ENCODE data around the gene GOLGA6L7. TPM values are rescaled to one million over a fixed set of nuclear protein-coding genes. Genes with fewer than 3 reads are reported as not detected.

The GOLGA6L7 gene
- total RNA-seq, 8 experiments from 2014 or later: 0.21 to 1.4 (median 0.46) TPM; not detected in 3

GRCh38 chr15:28889346-28889745, 40.9 kb upstream of the GOLGA6L7 start:
- no peak overlapping the region for H3K4me3 ChIP-seq
- in situ Hi-C loops (cut with MboI; ENCODE audit: low pct_unique_long_range_greater_than_20kb in 2 of 9, low sequenced_read_pairs in 9 of 9, unreplicated experiment in 9 of 9): loop anchor here in 4 of 9 experiments (25.0 kb wide), 1 partner anchor 198 kb away; no protein-coding TSS in a partner anchor
- H3K4me1 ChIP-seq (replicated peaks in 1 of 2): peaks cover 16 to 17% of the 10 kb centered on the region in 2 donors
- ATAC-seq (replicated peaks in 6 of 8): no peak
- WGBS, 10 experiments: 60 to 82% (median 80%) methylated on average over 1 to 2 of the region's 3 CpGs; no CpG with 5 or more reads in 7 of the 10 experiments
- no peak overlapping the region for H3K27ac ChIP-seq

GRCh38 chr15:28888900-28889299, 40.5 kb upstream of the GOLGA6L7 start:
- H3K4me3 ChIP-seq: no peak overlapping the region
- in situ Hi-C loops (cut with MboI; ENCODE audit: low pct_unique_long_range_greater_than_20kb in 2 of 9, low sequenced_read_pairs in 9 of 9, unreplicated experiment in 9 of 9): loop anchor here in 4 of 9 experiments (25.0 kb wide), 1 partner anchor 198 kb away; no protein-coding TSS in a partner anchor
- 87% methylated on average over 3 of the region's 10 CpGs; no CpG with 5 or more reads in 9 of the 10 experiments for WGBS, 10 experiments
- H3K4me1 ChIP-seq (replicated peaks in 1 of 2): peaks cover 16 to 17% of the 10 kb centered on the region in 2 donors
- no peak for ATAC-seq (replicated peaks in 6 of 8)
- H3K27ac ChIP-seq: no peak overlapping the region

- ATAC-seq (replicated peaks in 6 of 8): no peak
- H3K27ac ChIP-seq: no peak overlapping the region
- peaks cover 16 to 17% of the 10 kb centered on the region in 2 donors for H3K4me1 ChIP-seq (replicated peaks in 1 of 2)
- in situ Hi-C loops (cut with MboI; ENCODE audit: low pct_unique_long_range_greater_than_20kb in 2 of 9, low sequenced_read_pairs in 9 of 9, unreplicated experiment in 9 of 9): loop anchor here in 4 of 9 experiments (25.0 kb wide), 1 partner anchor 199 kb away; no protein-coding TSS in a partner anchor
- 83 to 100% (median 100%) methylated on average over 1 to 5 of the region's 18 CpGs; no CpG with 5 or more reads in 5 of the 10 experiments for WGBS, 10 experiments
- H3K4me3 ChIP-seq: no peak overlapping the region
These were observed 40.0 kb upstream of the GOLGA6L7 start for GRCh38 chr15:28888302-28888894.

DNA sequence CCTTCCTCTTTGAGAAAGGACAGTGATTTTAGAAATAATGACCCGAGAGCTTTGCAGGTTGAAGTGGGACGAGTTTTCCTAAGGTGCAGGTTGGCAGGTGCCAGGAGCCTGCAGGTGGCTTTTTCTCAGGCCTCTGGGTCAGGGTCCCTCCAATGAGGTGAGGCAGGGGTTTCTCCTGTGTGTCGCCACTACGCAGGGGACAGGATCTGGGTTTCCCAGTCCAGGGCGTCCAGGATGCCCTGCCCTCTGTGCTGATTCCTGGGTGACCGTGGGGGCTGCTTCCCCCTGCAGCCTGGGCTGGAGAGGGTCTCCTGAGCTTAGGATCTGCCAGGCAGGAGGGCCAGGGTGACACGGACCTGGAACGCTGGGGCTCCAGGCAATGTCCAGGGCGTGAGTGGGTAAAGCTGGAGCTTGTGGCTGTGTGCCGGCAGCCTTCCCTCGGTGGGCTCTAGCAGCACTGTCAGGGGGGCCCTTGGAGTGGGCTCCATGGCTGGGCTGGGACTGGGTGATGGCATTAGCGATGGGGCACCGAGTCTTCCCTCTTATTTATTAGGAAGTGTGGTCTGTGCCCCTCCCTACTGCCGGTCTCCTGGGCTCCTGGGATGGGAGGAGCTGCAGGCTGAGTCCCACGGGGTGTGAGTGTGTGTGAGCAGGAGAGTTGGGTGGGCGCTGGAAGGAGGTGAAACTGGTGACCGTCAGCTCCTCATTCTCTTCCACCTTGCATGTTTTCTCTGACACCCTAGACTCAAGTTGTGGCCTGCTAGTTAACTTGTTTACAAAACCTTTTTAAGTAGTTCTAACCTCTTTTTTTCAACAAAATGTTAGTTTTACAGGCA, 39.1 kb upstream of the GOLGA6L7 start:
- 32 to 86% (median 58%) methylated on average over 1 to 4 of the region's 17 CpGs; no CpG with 5 or more reads in 4 of the 10 experiments for WGBS, 10 experiments
- peak in 4 of 8 experiments; percentile 7 to 22 (median 11) for ATAC-seq (replicated peaks in 6 of 8)
- Histone ChIP-seq H3K27ac (no peak overlapping the region), H3K4me3 (peak overlapping the region; percentile 85 to 97 (median 91)), H3K4me1 (replicated peaks in 1 of 2) (peaks cover 16 to 17% of the 10 kb centered on the region in 2 donors)
- in situ Hi-C loops (cut with MboI; ENCODE audit: low pct_unique_long_range_greater_than_20kb in 2 of 9, low sequenced_read_pairs in 9 of 9, unreplicated experiment in 9 of 9): loop anchor here in 4 of 9 experiments (25.0 kb wide), 1 partner anchor 200 kb away; no protein-coding TSS in a partner anchor

GRCh38 chr15:28886431-28887338, 38.2 kb upstream of the GOLGA6L7 start:
- Histone ChIP-seq H3K4me3 (peak overlapping the region; percentile 85 to 97 (median 91)), H3K27ac (peak overlapping the region; percentile 81 to 83), H3K4me1 (replicated peaks in 1 of 2) (peaks cover 16 to 17% of the 10 kb centered on the region in 2 donors)
- WGBS, 10 experiments: 0 to 67% (median 33%) methylated on average over 1 to 7 of the region's 61 CpGs; no CpG with 5 or more reads in 4 of the 10 experiments
- in situ Hi-C loops (cut with MboI; ENCODE audit: low pct_unique_long_range_greater_than_20kb in 2 of 9, low sequenced_read_pairs in 9 of 9, unreplicated experiment in 9 of 9): loop anchor here in 4 of 9 experiments (25.0 kb wide), 1 partner anchor 201 kb away; no protein-coding TSS in a partner anchor
- peak in 7 of 8 experiments; percentile 11 to 54 (median 44) for ATAC-seq (replicated peaks in 6 of 8)

GRCh38 chr15:28885630-28886430, 37.4 kb upstream of the GOLGA6L7 start, which contains the start of gene APBA2:
Gene APBA2, plus strand, starts transcription at chr15:28885974. Its CDS starts 167,911 bp downstream, at chr15:29053885.
- Histone ChIP-seq H3K27ac (peak within 1 kb of the TSS; percentile 81 to 83), H3K4me3 (peak within 1 kb of the TSS; percentile 85 to 97 (median 91)), H3K4me1 (replicated peaks in 1 of 2) (peaks cover 16 to 17% of the 10 kb centered on the region in 2 donors)
- 0% methylated on average over 2 to 6 of the region's 109 CpGs; no CpG with 5 or more reads in 8 of the 10 experiments for WGBS, 10 experiments
- in situ Hi-C loops (cut with MboI; ENCODE audit: low pct_unique_long_range_greater_than_20kb in 2 of 9, low sequenced_read_pairs in 9 of 9, unreplicated experiment in 9 of 9): loop anchor here in 4 of 9 experiments (25.0 kb wide), 1 partner anchor 201 kb away; no protein-coding TSS in a partner anchor
- ATAC-seq (replicated peaks in 6 of 8): peak; percentile 77 to 88 (median 83)

- ATAC-seq (replicated peaks in 6 of 8): peak in 2 of 8 experiments; percentile 1 to 3
- H3K4me3 ChIP-seq: peak overlapping the region; percentile 85 to 97 (median 91)
- peak overlapping the region; percentile 13 to 83 for H3K27ac ChIP-seq
- peaks cover 16 to 17% of the 10 kb centered on the region in 2 donors for H3K4me1 ChIP-seq (replicated peaks in 1 of 2)
- 60% methylated on average over 3 of the region's 31 CpGs; no CpG with 5 or more reads in 9 of the 10 experiments for WGBS, 10 experiments
- in situ Hi-C loops (cut with MboI; ENCODE audit: low pct_unique_long_range_greater_than_20kb in 2 of 9, low sequenced_read_pairs in 9 of 9, unreplicated experiment in 9 of 9): loop anchor here in 4 of 9 experiments (25.0 kb wide), 1 partner anchor 202 kb away; no protein-coding TSS in a partner anchor
These were observed 36.7 kb upstream of the GOLGA6L7 start for GRCh38 chr15:28885128-28885629.

GRCh38 chr15:28884151-28884940, 35.9 kb upstream of the GOLGA6L7 start:
- ATAC-seq (replicated peaks in 6 of 8): no peak
- WGBS, 10 experiments: 67 to 100% (median 100%) methylated on average over 1 to 2 of the region's 11 CpGs; no CpG with 5 or more reads in 4 of the 10 experiments
- Histone ChIP-seq H3K4me3 (no peak overlapping the region), H3K27ac (no peak overlapping the region), H3K4me1 (replicated peaks in 1 of 2) (peaks cover 16 to 17% of the 10 kb centered on the region in 2 donors)
- in situ Hi-C loops (cut with MboI; ENCODE audit: low pct_unique_long_range_greater_than_20kb in 2 of 9, low sequenced_read_pairs in 9 of 9, unreplicated experiment in 9 of 9): loop anchor here in 4 of 9 experiments (25.0 kb wide), 1 partner anchor 203 kb away; no protein-coding TSS in a partner anchor

DNA sequence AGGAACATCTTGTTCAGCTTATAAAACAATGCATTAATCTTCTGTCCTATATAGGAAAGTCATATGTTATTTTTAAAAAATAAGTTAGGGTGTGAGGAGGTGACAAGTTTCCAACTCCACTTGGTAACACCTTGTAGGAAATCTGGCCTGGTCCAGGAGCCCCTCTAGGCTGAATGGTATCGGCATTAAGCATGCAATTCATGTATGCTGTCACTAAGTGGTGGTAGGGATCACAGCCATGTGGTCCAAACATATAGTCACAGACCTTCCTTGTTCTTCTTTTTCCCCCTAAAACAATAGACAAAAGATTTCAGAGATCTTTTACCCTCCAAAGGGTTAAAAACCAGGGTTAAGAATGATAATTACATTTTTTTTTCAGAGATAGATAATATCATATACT, 33.2 kb upstream of the GOLGA6L7 start:
- WGBS, 10 experiments: 60 to 100% (median 83%) methylated on average over 1 of the region's 1 CpG; no CpG with 5 or more reads in 2 of the 10 experiments
- Histone ChIP-seq H3K27ac (no peak overlapping the region), H3K4me3 (no peak overlapping the region), H3K4me1 (replicated peaks in 1 of 2) (peaks cover 5 to 8% of the 10 kb centered on the region in 2 donors)
- in situ Hi-C loops (cut with MboI; ENCODE audit: low pct_unique_long_range_greater_than_20kb in 2 of 9, low sequenced_read_pairs in 9 of 9, unreplicated experiment in 9 of 9): loop anchor here in 4 of 9 experiments (25.0 kb wide), 1 partner anchor 206 kb away; no protein-coding TSS in a partner anchor
- ATAC-seq (replicated peaks in 6 of 8): no peak

- Histone ChIP-seq H3K27ac (no peak overlapping the region), H3K4me3 (no peak overlapping the region), H3K4me1 (replicated peaks in 1 of 2) (peaks cover 5 to 8% of the 10 kb centered on the region in 2 donors)
- in situ Hi-C loops (cut with MboI; ENCODE audit: low pct_unique_long_range_greater_than_20kb in 2 of 9, low sequenced_read_pairs in 9 of 9, unreplicated experiment in 9 of 9): loop anchor here in 4 of 9 experiments (25.0 kb wide), 1 partner anchor 206 kb away; no protein-coding TSS in a partner anchor
- peak in 2 of 8 experiments; percentile 11 to 23 for ATAC-seq (replicated peaks in 6 of 8)
- WGBS, 10 experiments: 15 to 100% (median 80%) methylated on average over 1 to 3 of the region's 3 CpGs; no CpG with 5 or more reads in 5 of the 10 experiments
These were observed 32.7 kb upstream of the GOLGA6L7 start for GRCh38 chr15:28881170-28881569.
